ENCODE measurements around the gene DCP1A.
"Not testable (repeated sequence)": the region's sequence is repeated elsewhere in the genome, so short reads cannot be mapped to it uniquely, and the experiment has no call there.

DCP1A gene

DNA sequence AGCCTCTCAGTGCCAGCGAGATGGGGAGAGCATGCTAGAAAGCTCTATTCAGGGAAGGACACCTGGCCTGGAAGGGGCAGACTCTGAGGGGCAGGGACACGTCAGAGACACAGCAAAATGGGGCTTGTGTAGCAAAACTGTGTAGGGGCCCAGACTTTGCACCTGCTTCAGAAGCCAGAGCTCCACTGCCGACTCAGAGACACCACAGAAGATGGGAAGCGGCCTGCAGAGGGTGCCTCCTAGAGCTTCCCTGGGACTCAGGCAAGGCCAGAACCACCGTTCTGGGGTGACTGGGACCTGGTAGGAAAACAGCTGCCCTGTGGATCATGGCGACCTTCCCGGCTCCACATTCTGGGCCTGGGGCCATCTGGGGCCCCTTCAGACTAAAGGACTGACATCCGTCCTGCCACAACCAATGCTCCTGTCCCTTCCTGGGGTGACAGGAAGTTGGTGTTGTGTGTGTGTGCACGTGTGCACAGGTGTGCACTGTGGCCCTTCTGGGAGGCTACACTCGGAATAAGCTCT lies 74.1 kb downstream of the DCP1A start:
- Histone ChIP-seq H3K4me2 (no peak overlapping the region), H3K36me3 (no peaks in the 10 kb centered on the region), H3K4me3 (no peak overlapping the region), H3K4me1 (peaks cover 8% of the 10 kb centered on the region), H4K20me1 (no peaks in the 10 kb centered on the region), H3K27ac (no peak overlapping the region), H3K27me3 (no peaks in the 10 kb centered on the region), H3K9ac (no peak overlapping the region), H3K9me3 (no peaks in the 10 kb centered on the region)
- no peak for TF ChIP-seq Cebpa-rat (IDR thresholded peaks at IDR 0.05)

GRCh38 chr3:53269888-53270880 lies 77.2 kb downstream of the DCP1A start:
- H3K4me1 ChIP-seq: peaks cover 8% of the 10 kb centered on the region
- TF ChIP-seq Cebpa-rat (IDR thresholded peaks at IDR 0.05): no peak
- no peaks in the 10 kb centered on the region for H4K20me1 ChIP-seq
- H3K9ac ChIP-seq: no peak overlapping the region
- H3K9me3 ChIP-seq: no peaks in the 10 kb centered on the region
- H3K4me3 ChIP-seq: no peak overlapping the region
- H3K27ac ChIP-seq: peak overlapping the region; percentile 47; the same call in 1 of the 2 replicates
- H3K4me2 ChIP-seq: peak overlapping the region; percentile 24; the same call in 1 of the 2 replicates
- no peaks in the 10 kb centered on the region for H3K27me3 ChIP-seq
- no peaks in the 10 kb centered on the region for H3K36me3 ChIP-seq

DNA sequence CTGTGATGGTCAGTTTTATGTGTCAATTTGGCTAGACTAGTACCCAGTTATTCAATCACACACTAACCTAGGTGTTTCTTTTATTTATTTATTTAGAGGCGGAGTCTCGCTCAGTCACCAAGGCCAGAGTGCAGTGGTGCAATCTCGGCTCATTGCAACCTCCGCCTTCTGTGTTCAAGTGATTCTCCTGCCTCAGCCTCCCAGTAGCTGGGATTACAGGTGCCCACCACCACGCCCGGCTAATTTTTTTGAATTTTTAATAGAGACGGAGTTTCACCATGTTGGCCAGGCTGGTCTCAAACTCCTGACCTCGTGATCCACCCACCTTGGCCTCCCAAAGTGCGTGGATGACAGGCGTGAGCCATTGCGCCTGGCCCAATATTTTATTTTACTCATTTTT lies 78.2 kb downstream of the DCP1A start:
- H3K4me3 ChIP-seq, H3K27me3 ChIP-seq, H3K9ac ChIP-seq, H4K20me1 ChIP-seq, H3K9me3 ChIP-seq, H3K4me1 ChIP-seq, H3K4me2 ChIP-seq, H3K36me3 ChIP-seq, H3K27ac ChIP-seq: not testable (repeated sequence)

GRCh38 chr3:53267766-53268165 lies 79.6 kb downstream of the DCP1A start:
- Histone ChIP-seq H3K4me2 (no peak overlapping the region), H3K4me3 (no peak overlapping the region), H3K36me3 (no peaks in the 10 kb centered on the region)

GRCh38 chr3:53264718-53265117 lies 82.6 kb downstream of the DCP1A start:
- no peaks in the 10 kb centered on the region for H3K9me3 ChIP-seq
- H3K27me3 ChIP-seq: no peaks in the 10 kb centered on the region
- H3K4me2 ChIP-seq: no peak overlapping the region
- H3K4me3 ChIP-seq: no peak overlapping the region
- peaks cover 2% of the 10 kb centered on the region for H3K4me1 ChIP-seq
- H3K27ac ChIP-seq: no peak overlapping the region
- no peaks in the 10 kb centered on the region for H4K20me1 ChIP-seq
- no peak for TF ChIP-seq Cebpa-rat (IDR thresholded peaks at IDR 0.05)
- H3K9ac ChIP-seq: no peak overlapping the region
- no peaks in the 10 kb centered on the region for H3K36me3 ChIP-seq

More at GRCh38 chr3:53267766-53268165, 79.6 kb downstream of the DCP1A start:
- H3K27ac ChIP-seq: no peak overlapping the region
- H4K20me1 ChIP-seq: no peaks in the 10 kb centered on the region
- no peak for TF ChIP-seq Cebpa-rat (IDR thresholded peaks at IDR 0.05)
- H3K9ac ChIP-seq: no peak overlapping the region
- no peaks in the 10 kb centered on the region for H3K27me3 ChIP-seq
- peaks cover 8% of the 10 kb centered on the region for H3K4me1 ChIP-seq
- no peaks in the 10 kb centered on the region for H3K9me3 ChIP-seq

DNA sequence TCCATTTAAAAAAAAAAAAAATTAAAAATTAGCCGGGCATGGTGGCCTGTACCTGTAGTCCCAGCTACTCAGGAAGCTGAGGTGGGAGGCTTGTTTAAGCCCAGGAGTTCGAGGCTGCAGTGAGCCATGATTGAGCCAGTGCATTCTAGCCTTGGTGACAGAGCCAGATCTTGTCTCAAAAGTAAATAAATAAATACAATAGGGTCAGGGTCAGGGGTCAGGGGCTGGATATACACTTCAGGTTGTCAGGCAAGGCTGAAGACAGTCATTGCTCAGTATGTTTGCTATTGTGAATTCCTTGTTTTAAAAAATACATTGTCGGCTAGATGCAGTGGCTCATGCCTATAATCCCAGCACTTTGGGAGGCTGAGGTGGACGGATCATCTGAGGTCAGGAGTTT lies 83.4 kb downstream of the DCP1A start:
- H3K27ac ChIP-seq: no peak overlapping the region
- H3K4me3 ChIP-seq: no peak overlapping the region
- H3K9me3 ChIP-seq: no peaks in the 10 kb centered on the region
- H3K27me3 ChIP-seq: no peaks in the 10 kb centered on the region
- no peak overlapping the region for H3K4me2 ChIP-seq
- no peaks in the 10 kb centered on the region for H4K20me1 ChIP-seq
- H3K9ac ChIP-seq: no peak overlapping the region
- no peaks in the 10 kb centered on the region; the same call in 1 of the 2 replicates for H3K4me1 ChIP-seq
- TF ChIP-seq Cebpa-rat (IDR thresholded peaks at IDR 0.05): no peak
- no peaks in the 10 kb centered on the region for H3K36me3 ChIP-seq

- no peak overlapping the region for H3K4me3 ChIP-seq
- H3K4me1 ChIP-seq: peaks cover 9% of the 10 kb centered on the region
- no peaks in the 10 kb centered on the region for H3K9me3 ChIP-seq
- H3K9ac ChIP-seq: no peak overlapping the region
- no peak overlapping the region for H3K27ac ChIP-seq
- H4K20me1 ChIP-seq: no peaks in the 10 kb centered on the region
- no peaks in the 10 kb centered on the region for H3K27me3 ChIP-seq
- no peak for TF ChIP-seq Cebpa-rat (IDR thresholded peaks at IDR 0.05)
- no peak overlapping the region for H3K4me2 ChIP-seq
- H3K36me3 ChIP-seq: no peaks in the 10 kb centered on the region
These were observed 85.6 kb downstream of the DCP1A start for GRCh38 chr3:53261712-53262111.

DNA sequence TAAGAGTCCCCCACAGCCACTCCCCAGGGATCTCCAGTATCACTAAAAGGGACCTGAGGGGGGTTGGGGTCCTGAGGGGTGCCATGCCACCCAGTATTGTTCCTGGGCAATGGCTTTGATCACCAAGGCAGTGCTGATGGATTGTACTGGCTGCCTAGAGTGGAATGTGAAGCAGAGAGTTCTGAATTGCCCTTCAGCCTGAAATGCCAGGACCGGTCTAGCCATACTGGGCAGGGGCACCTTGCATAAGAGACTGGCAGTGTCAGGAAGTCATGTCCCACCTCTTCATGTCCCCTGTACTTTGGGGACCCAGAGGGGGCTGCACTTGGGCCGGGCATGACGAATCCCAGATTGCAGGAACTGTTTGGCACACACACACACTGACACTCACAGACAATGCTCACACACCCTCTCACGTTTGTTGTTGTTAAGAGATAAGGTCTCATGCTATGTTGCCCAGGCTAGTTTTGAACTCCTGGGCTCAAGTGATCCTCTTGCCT lies 87.0 kb downstream of the DCP1A start:
- no peak overlapping the region for H3K9ac ChIP-seq
- H3K27ac ChIP-seq: no peak overlapping the region
- TF ChIP-seq Cebpa-rat (IDR thresholded peaks at IDR 0.05): no peak
- peaks cover 16% of the 10 kb centered on the region for H3K4me1 ChIP-seq
- H3K9me3 ChIP-seq: no peaks in the 10 kb centered on the region
- H4K20me1 ChIP-seq: peaks cover 4% of the 10 kb centered on the region
- no peak overlapping the region for H3K4me3 ChIP-seq
- no peak overlapping the region for H3K4me2 ChIP-seq
- H3K27me3 ChIP-seq: no peaks in the 10 kb centered on the region
- H3K36me3 ChIP-seq: no peaks in the 10 kb centered on the region

DNA sequence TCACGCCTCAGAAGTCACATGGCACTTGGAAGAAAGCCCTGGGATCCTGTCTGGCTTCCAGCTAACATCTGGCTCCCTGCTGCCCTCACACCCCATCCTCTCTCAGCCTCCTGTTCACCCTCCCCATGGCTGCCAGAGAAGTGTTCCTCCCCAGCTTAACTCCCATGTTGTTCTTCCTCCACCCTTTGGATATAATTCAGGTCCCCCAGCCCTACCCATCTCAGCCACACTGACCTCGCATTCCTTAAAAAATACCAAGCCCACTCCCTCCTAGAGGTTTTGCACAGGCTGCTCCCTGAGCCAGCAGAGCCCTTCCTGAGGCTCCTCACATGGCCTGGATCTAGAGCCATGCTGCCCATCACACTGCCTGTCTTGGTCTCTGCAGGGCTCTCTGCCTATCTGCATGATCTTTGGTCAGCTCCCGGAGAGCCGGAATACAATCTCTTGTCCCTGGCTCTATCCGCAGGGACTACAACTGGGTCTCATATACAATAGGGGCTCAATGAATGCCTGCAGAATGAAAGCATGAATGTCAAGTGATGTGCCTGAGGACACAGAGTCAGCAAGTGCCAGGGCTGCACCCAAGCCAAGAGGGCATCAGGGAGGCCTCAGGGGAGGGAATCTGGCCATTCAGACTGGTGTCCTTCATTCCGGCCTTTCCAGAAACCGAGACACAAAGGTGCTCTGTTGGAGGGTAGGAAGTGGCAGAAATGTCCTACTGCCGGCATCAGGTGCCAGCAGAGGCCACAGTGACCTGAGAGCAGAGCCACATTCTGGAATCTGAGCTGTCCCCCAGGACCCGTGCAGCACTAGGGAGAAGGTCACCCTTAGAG lies 87.7 kb downstream of the DCP1A start:
- Histone ChIP-seq H3K36me3 (no peaks in the 10 kb centered on the region), H3K4me2 (no peak overlapping the region), H3K9me3 (no peaks in the 10 kb centered on the region), H3K9ac (no peak overlapping the region), H3K27me3 (no peaks in the 10 kb centered on the region), H3K4me1 (peaks cover 16% of the 10 kb centered on the region), H3K27ac (no peak overlapping the region), H4K20me1 (peaks cover 11% of the 10 kb centered on the region), H3K4me3 (no peak overlapping the region)
- TF ChIP-seq Cebpa-rat (IDR thresholded peaks at IDR 0.05): no peak
